ENCODE results near the gene C11orf71. TPM values are rescaled to one million over a fixed set of nuclear protein-coding genes. Genes with fewer than 3 reads are reported as not detected.

Gene C11orf71, protein sequence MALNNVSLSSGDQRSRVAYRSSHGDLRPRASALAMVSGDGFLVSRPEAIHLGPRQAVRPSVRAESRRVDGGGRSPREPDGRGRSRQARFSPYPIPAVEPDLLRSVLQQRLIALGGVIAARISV
- total RNA-seq = 3.2 and 5.7 TPM in 2 replicates

DNA sequence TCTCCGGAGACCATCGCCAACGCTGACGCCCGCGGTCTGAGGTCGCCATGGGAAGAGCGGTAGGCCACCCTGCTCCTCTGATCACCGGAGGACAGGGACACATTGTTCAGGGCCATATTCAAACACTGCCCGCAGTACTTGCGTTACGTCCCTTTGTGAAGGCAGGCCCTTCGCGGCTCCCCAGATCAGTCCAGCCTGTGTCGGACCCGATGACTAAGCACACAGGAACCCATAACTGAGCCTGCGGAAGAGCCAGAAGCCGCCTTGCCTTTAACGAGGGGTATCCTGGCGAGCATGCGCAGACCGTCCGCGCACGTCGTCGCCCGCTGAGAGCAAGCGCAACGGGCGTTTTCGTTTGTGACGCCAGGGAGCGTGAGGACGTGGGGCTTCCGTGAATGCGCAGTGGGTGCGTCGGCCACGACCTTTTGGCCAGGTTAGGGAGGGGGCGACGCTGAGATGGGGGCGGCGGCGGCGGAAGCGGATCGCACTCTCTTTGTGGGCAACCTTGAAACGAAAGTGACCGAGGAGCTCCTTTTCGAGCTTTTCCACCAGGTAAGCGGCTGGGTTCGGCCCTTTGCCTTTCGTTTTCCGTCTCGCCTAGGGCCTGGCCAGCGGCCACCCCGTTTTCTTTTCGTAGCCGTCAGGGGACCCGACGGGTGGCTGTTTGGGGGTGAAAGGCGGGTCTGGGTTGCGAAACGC lies at the start of gene C11orf71, which contains the start of gene RBM7:
C11orf71 (minus strand) TSS at position 296 of the 699 bp plus-strand sequence; CDS start at position 116, 180 bp downstream.
RBM7 (plus strand) TSS at position 451 of the 699 bp plus-strand sequence; CDS start at position 457, 6 bp downstream.

DNA sequence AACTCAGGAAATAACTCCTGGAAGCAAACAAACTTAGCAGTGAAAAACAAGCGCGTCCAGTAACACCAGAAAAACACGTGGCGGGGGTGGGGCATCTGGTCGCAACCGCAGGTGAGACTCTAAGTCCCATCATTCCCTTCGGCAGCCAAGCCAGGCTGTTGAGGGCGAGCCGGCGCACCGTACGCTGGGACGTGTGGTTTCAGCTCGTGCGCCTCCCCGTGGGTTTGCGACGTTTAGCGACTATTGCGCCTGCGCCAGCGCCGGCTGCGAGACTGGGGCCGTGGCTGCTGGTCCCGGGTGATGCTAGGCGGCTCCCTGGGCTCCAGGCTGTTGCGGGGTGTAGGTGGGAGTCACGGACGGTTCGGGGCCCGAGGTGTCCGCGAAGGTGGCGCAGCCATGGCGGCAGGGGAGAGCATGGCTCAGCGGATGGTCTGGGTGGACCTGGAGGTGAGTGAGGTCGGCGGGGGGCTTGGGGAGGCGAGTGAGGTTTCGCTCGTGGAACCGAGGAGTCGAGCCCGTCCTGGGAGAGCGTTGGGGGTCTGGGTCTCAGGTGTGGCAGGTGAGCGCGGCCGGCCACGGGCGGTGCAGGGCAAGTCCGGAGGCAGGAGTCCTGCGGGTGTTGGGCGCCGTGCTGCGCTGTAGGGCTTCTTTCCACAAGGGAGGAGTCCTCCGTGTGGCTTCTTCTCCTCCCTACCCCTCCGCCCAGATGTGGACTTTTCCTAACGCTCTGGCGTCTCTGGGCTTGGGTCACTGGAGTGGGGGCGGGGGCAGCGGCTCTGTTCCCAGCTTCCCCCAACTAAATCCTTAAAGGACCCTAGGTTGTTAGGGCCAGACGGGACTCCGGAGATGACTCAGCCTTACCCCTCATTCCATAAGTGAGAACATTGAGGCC lies 39.2 kb upstream of the C11orf71 start, which contains the start of gene REXO2:
REXO2 (plus strand) TSS at position 239 of the 892 bp plus-strand sequence; CDS start at position 301, 62 bp downstream.

Other genes starting within 250 kb of the C11orf71 start
- gene NNMT, start 104.1 kb downstream of the C11orf71 start, total RNA-seq = 574 and 699 TPM in 2 replicates
- gene RBM7, start 155 bp upstream of the C11orf71 start, total RNA-seq = 26.2 and 46.3 TPM in 2 replicates
- gene REXO2, start 39.0 kb upstream of the C11orf71 start, total RNA-seq = 275 and 279 TPM in 2 replicates
- gene NXPE1, start 159.4 kb upstream of the C11orf71 start, total RNA-seq = not detected in 2 replicates
- not detected in 2 replicates for gene NXPE4, start 195.3 kb upstream of the C11orf71 start, total RNA-seq

Data from myometrial cell (primary cell).